ENCODE measurements around the gene RAD51B. TPM values are rescaled to one million over a fixed set of nuclear protein-coding genes. Genes with fewer than 3 reads are reported as not detected.

Gene RAD51B
- total and polyA plus RNA-seq, 9 of the 15 experiments (the other 6 are each of a cell fraction or from before 2014, with no cell fraction given): 8.5 to 17.3 (median 11.3) TPM

DNA sequence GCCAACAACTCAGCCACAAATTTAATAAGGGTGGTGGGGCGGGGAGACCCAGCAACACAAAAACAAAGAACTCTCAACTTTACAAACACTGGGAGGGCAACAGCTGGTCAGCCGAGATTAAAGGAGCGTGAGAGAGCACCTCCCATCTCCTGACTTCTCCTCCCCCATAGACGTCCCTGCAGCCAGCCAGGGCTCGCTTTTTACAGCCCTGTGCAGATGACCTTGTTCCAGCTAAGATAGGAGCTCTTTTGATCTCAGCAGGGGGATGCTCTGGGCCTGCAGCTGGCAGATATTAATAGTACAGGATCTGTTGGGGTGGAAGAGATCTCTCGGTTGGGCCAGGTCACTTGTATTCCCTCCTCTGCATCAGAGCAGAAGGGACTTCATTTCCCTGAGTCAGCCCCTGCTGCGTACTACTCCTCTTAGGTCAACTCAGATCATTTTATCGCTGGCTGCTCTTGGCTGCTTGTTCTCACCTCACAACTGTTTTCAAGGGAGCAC, 475.8 kb downstream of the RAD51B start (continued):
- TF ChIP-seq, protein P1, sequence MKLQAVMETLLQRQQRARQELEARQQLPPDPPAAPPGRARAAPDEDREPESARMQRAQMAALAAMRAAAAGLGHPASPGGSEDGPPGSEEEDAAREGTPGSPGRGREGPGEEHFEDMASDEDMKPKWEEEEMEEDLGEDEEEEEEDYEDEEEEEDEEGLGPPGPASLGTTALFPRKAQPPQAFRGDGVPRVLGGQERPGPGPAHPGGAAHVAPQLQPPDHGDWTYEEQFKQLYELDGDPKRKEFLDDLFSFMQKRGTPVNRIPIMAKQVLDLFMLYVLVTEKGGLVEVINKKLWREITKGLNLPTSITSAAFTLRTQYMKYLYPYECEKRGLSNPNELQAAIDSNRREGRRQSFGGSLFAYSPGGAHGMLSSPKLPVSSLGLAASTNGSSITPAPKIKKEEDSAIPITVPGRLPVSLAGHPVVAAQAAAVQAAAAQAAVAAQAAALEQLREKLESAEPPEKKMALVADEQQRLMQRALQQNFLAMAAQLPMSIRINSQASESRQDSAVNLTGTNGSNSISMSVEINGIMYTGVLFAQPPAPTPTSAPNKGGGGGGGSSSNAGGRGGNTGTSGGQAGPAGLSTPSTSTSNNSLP (IDR thresholded peaks at IDR 0.05; ENCODE audit: borderline replicate concordance, low read depth, low read length): peak; percentile 79
- TF ChIP-seq TRIM24 (IDR thresholded peaks at IDR 0.05) (peak; percentile 90 to 93), TAF7 (tag; IDR thresholded peaks at IDR 0.05) (no peak), SLC30A9 (CRISPR knock-in tag; IDR thresholded peaks at IDR 0.05) (no peak), ZNF830 (CRISPR knock-in tag; IDR thresholded peaks at IDR 0.05) (no peak), RBBP5 (IDR thresholded peaks at IDR 0.05; ENCODE audit: borderline replicate concordance, insufficient read depth, low read length, poor library complexity, severe bottlenecking) (no peak), CBFB (CRISPR knock-in tag; IDR thresholded peaks at IDR 0.05) (no peak), ZNF764 (CRISPR knock-in tag; IDR thresholded peaks at IDR 0.05; ENCODE audit: low read depth) (no peak), ZFPM2 (CRISPR knock-in tag; IDR thresholded peaks at IDR 0.05) (no peak), CREBBP (IDR thresholded peaks at IDR 0.05; ENCODE audit: low read depth, low read length) (no peak), JUNB (CRISPR knock-in tag; conservative IDR thresholded peaks at IDR 0.05) (no peak)
- TF ChIP-seq, protein P2, sequence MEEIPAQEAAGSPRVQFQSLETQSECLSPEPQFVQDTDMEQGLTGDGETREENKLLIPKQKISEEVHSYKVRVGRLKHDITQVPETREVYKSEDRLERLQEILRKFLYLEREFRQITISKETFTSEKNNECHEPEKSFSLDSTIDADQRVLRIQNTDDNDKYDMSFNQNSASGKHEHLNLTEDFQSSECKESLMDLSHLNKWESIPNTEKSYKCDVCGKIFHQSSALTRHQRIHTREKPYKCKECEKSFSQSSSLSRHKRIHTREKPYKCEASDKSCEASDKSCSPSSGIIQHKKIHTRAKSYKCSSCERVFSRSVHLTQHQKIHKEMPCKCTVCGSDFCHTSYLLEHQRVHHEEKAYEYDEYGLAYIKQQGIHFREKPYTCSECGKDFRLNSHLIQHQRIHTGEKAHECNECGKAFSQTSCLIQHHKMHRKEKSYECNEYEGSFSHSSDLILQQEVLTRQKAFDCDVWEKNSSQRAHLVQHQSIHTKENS (CRISPR knock-in tag; IDR thresholded peaks at IDR 0.05): no peak
- TF ChIP-seq, protein P3, sequence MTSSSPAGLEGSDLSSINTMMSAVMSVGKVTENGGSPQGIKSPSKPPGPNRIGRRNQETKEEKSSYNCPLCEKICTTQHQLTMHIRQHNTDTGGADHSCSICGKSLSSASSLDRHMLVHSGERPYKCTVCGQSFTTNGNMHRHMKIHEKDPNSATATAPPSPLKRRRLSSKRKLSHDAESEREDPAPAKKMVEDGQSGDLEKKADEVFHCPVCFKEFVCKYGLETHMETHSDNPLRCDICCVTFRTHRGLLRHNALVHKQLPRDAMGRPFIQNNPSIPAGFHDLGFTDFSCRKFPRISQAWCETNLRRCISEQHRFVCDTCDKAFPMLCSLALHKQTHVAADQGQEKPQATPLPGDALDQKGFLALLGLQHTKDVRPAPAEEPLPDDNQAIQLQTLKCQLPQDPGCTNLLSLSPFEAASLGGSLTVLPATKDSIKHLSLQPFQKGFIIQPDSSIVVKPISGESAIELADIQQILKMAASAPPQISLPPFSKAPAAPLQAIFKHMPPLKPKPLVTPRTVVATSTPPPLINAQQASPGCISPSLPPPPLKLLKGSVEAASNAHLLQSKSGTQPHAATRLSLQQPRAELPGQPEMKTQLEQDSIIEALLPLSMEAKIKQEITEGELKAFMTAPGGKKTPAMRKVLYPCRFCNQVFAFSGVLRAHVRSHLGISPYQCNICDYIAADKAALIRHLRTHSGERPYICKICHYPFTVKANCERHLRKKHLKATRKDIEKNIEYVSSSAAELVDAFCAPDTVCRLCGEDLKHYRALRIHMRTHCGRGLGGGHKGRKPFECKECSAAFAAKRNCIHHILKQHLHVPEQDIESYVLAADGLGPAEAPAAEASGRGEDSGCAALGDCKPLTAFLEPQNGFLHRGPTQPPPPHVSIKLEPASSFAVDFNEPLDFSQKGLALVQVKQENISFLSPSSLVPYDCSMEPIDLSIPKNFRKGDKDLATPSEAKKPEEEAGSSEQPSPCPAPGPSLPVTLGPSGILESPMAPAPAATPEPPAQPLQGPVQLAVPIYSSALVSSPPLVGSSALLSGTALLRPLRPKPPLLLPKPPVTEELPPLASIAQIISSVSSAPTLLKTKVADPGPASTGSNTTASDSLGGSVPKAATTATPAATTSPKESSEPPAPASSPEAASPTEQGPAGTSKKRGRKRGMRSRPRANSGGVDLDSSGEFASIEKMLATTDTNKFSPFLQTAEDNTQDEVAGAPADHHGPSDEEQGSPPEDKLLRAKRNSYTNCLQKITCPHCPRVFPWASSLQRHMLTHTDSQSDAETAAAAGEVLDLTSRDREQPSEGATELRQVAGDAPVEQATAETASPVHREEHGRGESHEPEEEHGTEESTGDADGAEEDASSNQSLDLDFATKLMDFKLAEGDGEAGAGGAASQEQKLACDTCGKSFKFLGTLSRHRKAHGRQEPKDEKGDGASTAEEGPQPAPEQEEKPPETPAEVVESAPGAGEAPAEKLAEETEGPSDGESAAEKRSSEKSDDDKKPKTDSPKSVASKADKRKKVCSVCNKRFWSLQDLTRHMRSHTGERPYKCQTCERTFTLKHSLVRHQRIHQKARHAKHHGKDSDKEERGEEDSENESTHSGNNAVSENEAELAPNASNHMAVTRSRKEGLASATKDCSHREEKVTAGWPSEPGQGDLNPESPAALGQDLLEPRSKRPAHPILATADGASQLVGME (CRISPR knock-in tag; IDR thresholded peaks at IDR 0.05): no peak
- TF ChIP-seq, protein P4, sequence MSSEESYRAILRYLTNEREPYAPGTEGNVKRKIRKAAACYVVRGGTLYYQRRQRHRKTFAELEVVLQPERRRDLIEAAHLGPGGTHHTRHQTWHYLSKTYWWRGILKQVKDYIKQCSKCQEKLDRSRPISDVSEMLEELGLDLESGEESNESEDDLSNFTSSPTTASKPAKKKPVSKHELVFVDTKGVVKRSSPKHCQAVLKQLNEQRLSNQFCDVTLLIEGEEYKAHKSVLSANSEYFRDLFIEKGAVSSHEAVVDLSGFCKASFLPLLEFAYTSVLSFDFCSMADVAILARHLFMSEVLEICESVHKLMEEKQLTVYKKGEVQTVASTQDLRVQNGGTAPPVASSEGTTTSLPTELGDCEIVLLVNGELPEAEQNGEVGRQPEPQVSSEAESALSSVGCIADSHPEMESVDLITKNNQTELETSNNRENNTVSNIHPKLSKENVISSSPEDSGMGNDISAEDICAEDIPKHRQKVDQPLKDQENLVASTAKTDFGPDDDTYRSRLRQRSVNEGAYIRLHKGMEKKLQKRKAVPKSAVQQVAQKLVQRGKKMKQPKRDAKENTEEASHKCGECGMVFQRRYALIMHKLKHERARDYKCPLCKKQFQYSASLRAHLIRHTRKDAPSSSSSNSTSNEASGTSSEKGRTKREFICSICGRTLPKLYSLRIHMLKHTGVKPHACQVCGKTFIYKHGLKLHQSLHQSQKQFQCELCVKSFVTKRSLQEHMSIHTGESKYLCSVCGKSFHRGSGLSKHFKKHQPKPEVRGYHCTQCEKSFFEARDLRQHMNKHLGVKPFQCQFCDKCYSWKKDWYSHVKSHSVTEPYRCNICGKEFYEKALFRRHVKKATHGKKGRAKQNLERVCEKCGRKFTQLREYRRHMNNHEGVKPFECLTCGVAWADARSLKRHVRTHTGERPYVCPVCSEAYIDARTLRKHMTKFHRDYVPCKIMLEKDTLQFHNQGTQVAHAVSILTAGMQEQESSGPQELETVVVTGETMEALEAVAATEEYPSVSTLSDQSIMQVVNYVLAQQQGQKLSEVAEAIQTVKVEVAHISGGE (CRISPR knock-in tag; IDR thresholded peaks at IDR 0.05): peak in 1 of 3 experiments; percentile 52; a peak in 1 of 6 replicates
- TF ChIP-seq, protein P5, sequence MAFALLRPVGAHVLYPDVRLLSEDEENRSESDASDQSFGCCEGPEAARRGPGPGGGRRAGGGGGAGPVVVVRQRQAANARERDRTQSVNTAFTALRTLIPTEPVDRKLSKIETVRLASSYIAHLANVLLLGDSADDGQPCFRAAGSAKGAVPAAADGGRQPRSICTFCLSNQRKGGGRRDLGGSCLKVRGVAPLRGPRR (CRISPR knock-in tag; IDR thresholded peaks at IDR 0.05): no peak

Measured in K562 (cell line).